OCI-LY3 (cell line): ENCODE results near the gene CEACAM18.

Experiments
- H2AFZ ChIP-seq: fragments of 200-600, 300-600 bp; shearing (Covaris generic); 2 replicates; pipeline ENCODE4 v1.6.0; 2014; ENCODE audit warnings: antibody characterized with exemption, low read depth, low read length
- H3K27ac ChIP-seq: fragments of 200-600, 300-600 bp; sonication (generic); 2 replicates; pipeline ENCODE4 v1.5.1; 2014; ENCODE audit warnings: mild to moderate bottlenecking, low read length, moderate library complexity, mixed read lengths
- H3K27me3 ChIP-seq: fragments of 200-600, 300-600 bp; sonication (generic); 2 replicates; pipeline ENCODE4 v1.6.1; 2014; ENCODE audit warnings: low read depth, low read length, mixed read lengths
- H3K36me3 ChIP-seq: fragments of 200-600, 300-600 bp; sonication (generic); replicated peaks from 2 replicates; pipeline ENCODE3; 2014; ENCODE audit warnings: low read depth, low read length, mixed read lengths
- H3K4me1 ChIP-seq: fragments of 300-600, 200-600 bp; sonication (generic); 2 replicates; pipeline ENCODE4 v1.6.1; 2014; ENCODE audit warnings: low read length, mixed read lengths
- H3K4me2 ChIP-seq: fragments of 200-600, 300-600 bp; sonication (generic); 2 replicates; pipeline ENCODE4 v1.6.1; 2014; ENCODE audit warnings: low read length, mixed read lengths
- H3K4me3 ChIP-seq: fragments of 300-600, 200-600 bp; sonication (generic); 2 replicates; pipeline ENCODE4 v1.5.1; 2014; ENCODE audit warnings: antibody characterized with exemption, mild to moderate bottlenecking, low read length, moderate library complexity
- H3K79me2 ChIP-seq: fragments of 300-600, 200-600 bp; shearing (Covaris generic); 2 replicates; pipeline ENCODE4 v1.6.1; 2014; ENCODE audit warnings: mild to moderate bottlenecking, low read length, mixed read lengths
- H3K9ac ChIP-seq: fragments of 300-600, 200-600 bp; shearing (Covaris generic); 2 replicates; pipeline ENCODE4 v1.6.0; 2014; ENCODE audit warnings: mild to moderate bottlenecking, low read length, moderate library complexity
- H3K9me3 ChIP-seq: fragments of 200-600, 300-600 bp; shearing (Covaris generic); 2 replicates; pipeline ENCODE4 v1.6.1; 2014; ENCODE audit warnings: low read length, mixed read lengths; ENCODE audit not compliant: insufficient read depth
- H4K20me1 ChIP-seq: fragments of 200-600, 300-600 bp; sonication (generic); 2 replicates; pipeline ENCODE4 v1.6.1; 2016; ENCODE audit warnings: low read length, mixed read lengths; ENCODE audit not compliant: insufficient read depth
- CTCF ChIP-seq: fragments of 200-600, 300-600 bp; sonication (generic); IDR thresholded peaks from 2 replicates; pipeline ENCODE4 v1.5.1; 2014; ENCODE audit warnings: antibody characterized with exemption, low read length, low read depth
- EZH2phosphoT487 ChIP-seq: fragments of 200-600 bp; shearing (Covaris generic); IDR thresholded peaks from 2 replicates; pipeline ENCODE4 v1.6.1; 2018; ENCODE audit warnings: antibody characterized with exemption, mixed run types, low read depth

Gene CEACAM18

GRCh38 chr19:51503286-51503817, 25.0 kb downstream of the CEACAM18 start:
- no peak overlapping the region for H2AFZ ChIP-seq
- H3K27me3 ChIP-seq: peaks cover 8% of the 10 kb centered on the region; the same call in 1 of the 2 replicates
- H3K4me3 ChIP-seq: no peak overlapping the region
- no peaks in the 10 kb centered on the region for H4K20me1 ChIP-seq
- no peak overlapping the region for H3K27ac ChIP-seq
- no peaks in the 10 kb centered on the region for H3K9me3 ChIP-seq
- no peak overlapping the region for H3K4me2 ChIP-seq
- no peak overlapping the region for H3K9ac ChIP-seq
- no peaks in the 10 kb centered on the region for H3K79me2 ChIP-seq
- no peaks in the 10 kb centered on the region for H3K36me3 ChIP-seq
- TF ChIP-seq EZH2phosphoT487 (no peak), CTCF (no peak)
- H3K4me1 ChIP-seq: peaks cover 6% of the 10 kb centered on the region

GRCh38 chr19:51503896-51504295, 25.6 kb downstream of the CEACAM18 start:
- no peak overlapping the region for H3K27ac ChIP-seq
- H3K36me3 ChIP-seq: no peaks in the 10 kb centered on the region
- H3K27me3 ChIP-seq: 0 out of 2 replicates have a peak, but pooled peaks cover 5% of the 10 kb centered on the region
- TF ChIP-seq CTCF (no peak), EZH2phosphoT487 (no peak)
- H4K20me1 ChIP-seq: no peaks in the 10 kb centered on the region
- H3K4me3 ChIP-seq: no peak overlapping the region
- no peaks in the 10 kb centered on the region for H3K79me2 ChIP-seq
- H3K9me3 ChIP-seq: no peaks in the 10 kb centered on the region
- no peak overlapping the region for H2AFZ ChIP-seq
- peaks cover 6% of the 10 kb centered on the region for H3K4me1 ChIP-seq
- no peak overlapping the region for H3K9ac ChIP-seq
- H3K4me2 ChIP-seq: no peak overlapping the region

- TF ChIP-seq EZH2phosphoT487 (no peak), CTCF (no peak)
- Histone ChIP-seq H3K4me3 (no peak overlapping the region), H3K27ac (no peak overlapping the region), H2AFZ (no peak overlapping the region), H3K4me2 (no peak overlapping the region), H3K79me2 (no peaks in the 10 kb centered on the region), H3K9ac (no peak overlapping the region), H3K4me1 (peaks cover 12% of the 10 kb centered on the region), H4K20me1 (no peaks in the 10 kb centered on the region), H3K9me3 (no peaks in the 10 kb centered on the region), H3K27me3 (peaks cover 8% of the 10 kb centered on the region; the same call in 1 of the 2 replicates), H3K36me3 (no peaks in the 10 kb centered on the region)
Observed at GRCh38 chr19:51505904-51506303, 27.6 kb downstream of the CEACAM18 start.

GRCh38 chr19:51507192-51507591, 28.9 kb downstream of the CEACAM18 start:
- H3K9me3 ChIP-seq: no peaks in the 10 kb centered on the region
- H3K36me3 ChIP-seq: no peaks in the 10 kb centered on the region
- no peaks in the 10 kb centered on the region for H3K79me2 ChIP-seq
- H3K9ac ChIP-seq: no peak overlapping the region
- H3K27me3 ChIP-seq: peaks cover 14% of the 10 kb centered on the region
- H4K20me1 ChIP-seq: no peaks in the 10 kb centered on the region
- no peak overlapping the region for H3K4me2 ChIP-seq
- peaks cover 6% of the 10 kb centered on the region; the same call in 1 of the 2 replicates for H3K4me1 ChIP-seq
- no peak overlapping the region for H3K4me3 ChIP-seq
- no peak overlapping the region for H3K27ac ChIP-seq
- TF ChIP-seq CTCF (no peak), EZH2phosphoT487 (no peak)
- no peak overlapping the region for H2AFZ ChIP-seq
